PC-9 (cell line): Measurements from ENCODE around the gene KCNJ5. TPM values are rescaled to one million over a fixed set of nuclear protein-coding genes. Genes with fewer than 3 reads are reported as not detected.

Source experiments
- BruUV-seq: library from RNA; stranded (reverse); fragments of 400-500 nt; replicated peaks from 2 replicates; lab custom pipeline; 2021; lab: Mats Ljungman, UMichigan
- CTCF ChIA-PET: fragments of 300-600 bp; sonication (Branson Sonifier 250); formaldehyde crosslinking; loops from one replicate; lab custom pipeline; 2022; ENCODE audit warnings: antibody characterized with exemption; lab: Charles Lee
- POLR2A ChIA-PET: fragments of 300-600 bp; sonication (Branson Sonifier 250); formaldehyde crosslinking; loops from one replicate; lab custom pipeline; 2022; ENCODE audit warnings: antibody characterized with exemption; ENCODE audit not compliant: unreplicated experiment; lab: Charles Lee
- DNase-seq, 2 experiments: peaks; one replicate each; pipeline versions ENCODE4 v3.0.0 to v3.0.0-alpha.2; 2015 to 2022; ENCODE audit warnings: mixed read lengths in 1 of 2
- H2AFZ ChIP-seq: fragments of 200-600 bp; sonication (generic); 2 replicates; pipeline ENCODE4 v1.8.1; 2017; ENCODE audit warnings: antibody characterized with exemption
- H3F3A ChIP-seq: fragments of 200-600 bp; sonication (generic); 2 replicates; pipeline ENCODE4 v1.8.1; 2017; ENCODE audit warnings: antibody characterized with exemption, mild to moderate bottlenecking, low read depth; ENCODE audit not compliant: insufficient read depth
- H3K27ac ChIP-seq: fragments of 200-600 bp; sonication (generic); 2 replicates; pipeline ENCODE4 v1.6.1; 2016; ENCODE audit warnings: mixed run types
- H3K27me3 ChIP-seq: fragments of 200-600 bp; sonication (generic); 2 replicates; pipeline ENCODE4 v1.6.1; 2016; ENCODE audit warnings: low read depth, mixed run types; ENCODE audit not compliant: insufficient read depth
- H3K36me3 ChIP-seq: fragments of 200-600 bp; sonication (generic); 2 replicates; pipeline ENCODE4 v1.6.1; 2016; ENCODE audit warnings: low read depth, mixed run types
- H3K4me1 ChIP-seq: fragments of 200-600 bp; sonication (generic); replicated peaks from 2 replicates; pipeline ENCODE4 v1.6.1; 2016; ENCODE audit warnings: mixed run types; ENCODE audit not compliant: insufficient read depth
- H3K4me2 ChIP-seq: fragments of 200-600 bp; sonication (generic); 2 replicates; pipeline ENCODE4 v1.6.1; 2017; ENCODE audit warnings: mixed run types
- H3K4me3 ChIP-seq: fragments of 200-600 bp; sonication (generic); 2 replicates; pipeline ENCODE4 v1.6.1; 2016; ENCODE audit warnings: mixed run types
- H3K79me2 ChIP-seq: fragments of 200-600 bp; sonication (generic); 2 replicates; pipeline ENCODE4 v1.6.1; 2017; ENCODE audit warnings: low read depth, mixed run types
- H3K9me2 ChIP-seq: fragments of 200-600 bp; sonication (generic); 2 replicates; pipeline ENCODE4 v1.8.1; 2017; ENCODE audit warnings: mild to moderate bottlenecking; ENCODE audit not compliant: insufficient read depth
- H3K9me3 ChIP-seq: fragments of 200-600 bp; sonication (generic); 2 replicates; pipeline ENCODE4 v1.8.1; 2016; ENCODE audit warnings: low read depth; ENCODE audit not compliant: insufficient read depth
- H4K20me1 ChIP-seq: fragments of 200-600 bp; sonication (generic); 2 replicates; pipeline ENCODE4 v1.8.1; 2017; ENCODE audit not compliant: insufficient read depth
- EZH2 ChIP-seq: fragments of 200-600 bp; sonication (generic); IDR thresholded peaks from 2 replicates; pipeline ENCODE4 v1.8.0; 2017; ENCODE audit warnings: antibody characterized with exemption, low read depth
- intact Hi-C: fragments of 100-400 bp; cut with micrococcal nuclease; formaldehyde crosslinking; loops from one replicate; pipeline ENCODE4 v1.10.0; 2022; ENCODE audit not compliant: unreplicated experiment
- total RNA-seq: library from RNA; stranded (reverse); gene quantifications from 2 replicates; pipeline ENCODE4 v1.2.3, GENCODE V29; 2021
- TF ChIP-seq, protein P1 (sequence below): fragments of 200-600 bp; sonication (generic); conservative IDR thresholded peaks from 2 replicates; pipeline ENCODE4 v1.6.1; 2017; ENCODE audit warnings: mixed run types, antibody characterized with exemption, mild to moderate bottlenecking, moderate library complexity

Gene KCNJ5
- total RNA-seq, 1 experiment from 2014 or later: 0.11 TPM

- Histone ChIP-seq H3K36me3 (no peaks in the 10 kb centered on the region), H3K9me3 (no peaks in the 10 kb centered on the region), H4K20me1 (no peaks in the 10 kb centered on the region), H3K27ac (no peak overlapping the region), H3K4me1 (no peaks in the 10 kb centered on the region), H3K27me3 (no peaks in the 10 kb centered on the region), H3K9me2 (no peaks in the 10 kb centered on the region), H3K4me2 (no peak overlapping the region), H3F3A (no peaks in the 10 kb centered on the region), H3K79me2 (no peaks in the 10 kb centered on the region), H2AFZ (no peak overlapping the region), H3K4me3 (no peak overlapping the region)
- peak in 1 of 2 experiments; percentile 53 for DNase-seq
- ChIA-PET CTCF (interaction anchor here (0.6 kb wide), 1 partner anchor 827 kb away, joined by 3 read pairs; no protein-coding TSS in a partner anchor), POLR2A (interaction anchor here (0.6 to 0.7 kb wide), 2 partner anchors 220 to 392 kb away, joined by 4 to 5 read pairs; no protein-coding TSS in a partner anchor)
- TF ChIP-seq, protein P1, sequence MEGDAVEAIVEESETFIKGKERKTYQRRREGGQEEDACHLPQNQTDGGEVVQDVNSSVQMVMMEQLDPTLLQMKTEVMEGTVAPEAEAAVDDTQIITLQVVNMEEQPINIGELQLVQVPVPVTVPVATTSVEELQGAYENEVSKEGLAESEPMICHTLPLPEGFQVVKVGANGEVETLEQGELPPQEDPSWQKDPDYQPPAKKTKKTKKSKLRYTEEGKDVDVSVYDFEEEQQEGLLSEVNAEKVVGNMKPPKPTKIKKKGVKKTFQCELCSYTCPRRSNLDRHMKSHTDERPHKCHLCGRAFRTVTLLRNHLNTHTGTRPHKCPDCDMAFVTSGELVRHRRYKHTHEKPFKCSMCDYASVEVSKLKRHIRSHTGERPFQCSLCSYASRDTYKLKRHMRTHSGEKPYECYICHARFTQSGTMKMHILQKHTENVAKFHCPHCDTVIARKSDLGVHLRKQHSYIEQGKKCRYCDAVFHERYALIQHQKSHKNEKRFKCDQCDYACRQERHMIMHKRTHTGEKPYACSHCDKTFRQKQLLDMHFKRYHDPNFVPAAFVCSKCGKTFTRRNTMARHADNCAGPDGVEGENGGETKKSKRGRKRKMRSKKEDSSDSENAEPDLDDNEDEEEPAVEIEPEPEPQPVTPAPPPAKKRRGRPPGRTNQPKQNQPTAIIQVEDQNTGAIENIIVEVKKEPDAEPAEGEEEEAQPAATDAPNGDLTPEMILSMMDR: no peak
- TF ChIP-seq EZH2: no peak
- BruUV-seq: no TSS peak
- intact Hi-C loops: no loop called here
Observed at GRCh38 chr11:128898580-128899344, 7.6 kb downstream of the KCNJ5 start.

- CTCF ChIA-PET: no interaction called here
- Histone ChIP-seq H3K79me2 (no peaks in the 10 kb centered on the region), H3K27me3 (no peaks in the 10 kb centered on the region), H3K9me3 (no peaks in the 10 kb centered on the region), H4K20me1 (no peaks in the 10 kb centered on the region), H3K27ac (no peak overlapping the region), H2AFZ (no peak overlapping the region), H3K4me3 (no peak overlapping the region), H3K36me3 (no peaks in the 10 kb centered on the region), H3K4me2 (no peak overlapping the region), H3K9me2 (no peaks in the 10 kb centered on the region), H3F3A (no peaks in the 10 kb centered on the region), H3K4me1 (no peaks in the 10 kb centered on the region)
- POLR2A ChIA-PET: no interaction called here
- BruUV-seq: no TSS peak
- intact Hi-C loops: no loop called here
- no peak for DNase-seq
- TF ChIP-seq, protein P1: no peak
- TF ChIP-seq EZH2: no peak
Observed at GRCh38 chr11:128900468-128900867, 9.3 kb downstream of the KCNJ5 start.

GRCh38 chr11:128901653-128902514, 10.7 kb downstream of the KCNJ5 start:
- ChIA-PET CTCF (no interaction called here), POLR2A (no interaction called here)

More at GRCh38 chr11:128901653-128902514, 10.7 kb downstream of the KCNJ5 start:
- Histone ChIP-seq H3K4me1 (0 out of 2 replicates have a peak, but pooled peaks cover 4% of the 10 kb centered on the region), H3K27ac (no peak overlapping the region), H3K9me2 (no peaks in the 10 kb centered on the region), H3K4me3 (no peak overlapping the region), H4K20me1 (no peaks in the 10 kb centered on the region), H3F3A (no peaks in the 10 kb centered on the region), H3K4me2 (no peak overlapping the region), H3K9me3 (no peaks in the 10 kb centered on the region), H3K79me2 (no peaks in the 10 kb centered on the region), H3K36me3 (no peaks in the 10 kb centered on the region), H2AFZ (no peak overlapping the region), H3K27me3 (no peaks in the 10 kb centered on the region)
- intact Hi-C loops: no loop called here
- no peak for TF ChIP-seq EZH2
- TF ChIP-seq, protein P1: no peak
- no peak for DNase-seq
- no TSS peak for BruUV-seq
